HL-60 (cell line): ENCODE results near the gene DEGS2.

ENCODE experiments used
- DNase-seq, 2 experiments: peaks; one replicate each; pipeline ENCODE4 v3.0.0-alpha.2; 2010 to 2020; ENCODE audit warnings: low read depth in 1 of 2, low spot score in 1 of 2
- H3K27ac ChIP-seq: fragments of 250-450 bp; sonication (Bioruptor Pico); replicated peaks from 2 replicates; pipeline ENCODE4 v1.5.1; 2020; ENCODE audit warnings: mild to moderate bottlenecking, moderate library complexity
- H3K27me3 ChIP-seq: fragments of 250-450 bp; sonication (Bioruptor Pico); 2 replicates; pipeline ENCODE4 v1.5.1; 2021; ENCODE audit warnings: mild to moderate bottlenecking, moderate library complexity; ENCODE audit not compliant: insufficient read depth, poor library complexity, severe bottlenecking
- H3K4me3 ChIP-seq: replicated peaks from 2 replicates; pipeline ENCODE4 v1.5.1; 2011; ENCODE audit warnings: mild to moderate bottlenecking, control low read depth, low read length; ENCODE audit not compliant: insufficient read depth
- GABPA ChIP-seq: IDR thresholded peaks from 2 replicates; pipeline ENCODE4 v1.6.1; 2012; ENCODE audit warnings: low read depth
- POLR2AphosphoS5 ChIP-seq: IDR thresholded peaks from 2 replicates; pipeline ENCODE4 v1.6.1; 2012; ENCODE audit warnings: low read depth
- SPI1 ChIP-seq: IDR thresholded peaks from 2 replicates; pipeline ENCODE4 v1.6.1; 2012; ENCODE audit warnings: low read depth, mild to moderate bottlenecking, borderline replicate concordance
- TF ChIP-seq, protein P1 (sequence below): IDR thresholded peaks from 2 replicates; pipeline ENCODE4 v1.6.1; 2012; ENCODE audit warnings: low read depth; ENCODE audit not compliant: insufficient replicate concordance
- TF ChIP-seq, protein P2 (sequence below): IDR thresholded peaks from one replicate; pipeline ENCODE4 v1.5.1; 2011; ENCODE audit warnings: low read length, control low read depth, inconsistent platforms; ENCODE audit not compliant: insufficient read depth

Gene DEGS2

DNA sequence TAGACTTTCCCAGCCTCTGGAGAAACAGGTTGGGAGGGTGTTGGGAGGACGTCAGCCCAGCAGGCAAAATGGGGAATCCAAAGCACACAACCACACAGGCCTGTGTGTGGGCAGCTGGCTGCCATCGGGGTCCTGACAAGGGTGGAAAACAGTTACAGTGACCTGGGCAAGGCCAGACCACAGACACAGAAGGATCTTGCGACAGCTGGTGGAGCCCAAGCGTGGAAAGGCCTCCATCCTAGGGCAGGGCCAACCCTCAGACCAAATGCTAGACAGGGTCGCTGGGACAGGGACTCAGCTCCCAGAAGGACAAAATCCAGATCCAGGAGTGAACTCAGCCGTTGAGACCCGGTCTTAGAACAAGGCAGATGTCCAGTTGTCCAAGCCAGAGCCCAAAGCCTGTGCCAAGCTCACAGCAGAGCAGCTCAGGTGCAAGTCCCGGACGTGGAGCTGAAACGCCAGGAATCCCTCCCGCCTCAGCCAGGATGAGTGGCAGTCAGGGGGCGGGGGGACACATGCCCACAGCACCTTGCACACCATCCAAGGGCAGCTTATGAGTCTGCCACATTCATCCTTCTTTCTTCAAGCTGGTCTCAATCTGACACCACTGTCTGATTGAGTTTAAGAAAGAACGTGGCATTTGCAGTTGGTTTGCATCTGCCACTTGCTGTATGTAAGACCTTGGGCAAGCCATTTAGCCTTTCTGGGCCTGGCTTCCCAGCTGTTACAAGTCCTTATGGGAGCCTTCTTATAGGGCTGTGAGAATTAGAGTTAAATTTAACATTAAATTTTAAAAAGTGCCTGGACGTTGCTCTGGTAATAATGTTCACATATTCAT, 37.6 kb downstream of the DEGS2 start:
- no peak for TF ChIP-seq POLR2AphosphoS5
- TF ChIP-seq GABPA = no peak
- TF ChIP-seq SPI1 = no peak
- Histone ChIP-seq H3K27me3 (no peaks in the 10 kb centered on the region), H3K4me3 (no peak overlapping the region), H3K27ac (no peak overlapping the region)
- no peak for DNase-seq

DNA sequence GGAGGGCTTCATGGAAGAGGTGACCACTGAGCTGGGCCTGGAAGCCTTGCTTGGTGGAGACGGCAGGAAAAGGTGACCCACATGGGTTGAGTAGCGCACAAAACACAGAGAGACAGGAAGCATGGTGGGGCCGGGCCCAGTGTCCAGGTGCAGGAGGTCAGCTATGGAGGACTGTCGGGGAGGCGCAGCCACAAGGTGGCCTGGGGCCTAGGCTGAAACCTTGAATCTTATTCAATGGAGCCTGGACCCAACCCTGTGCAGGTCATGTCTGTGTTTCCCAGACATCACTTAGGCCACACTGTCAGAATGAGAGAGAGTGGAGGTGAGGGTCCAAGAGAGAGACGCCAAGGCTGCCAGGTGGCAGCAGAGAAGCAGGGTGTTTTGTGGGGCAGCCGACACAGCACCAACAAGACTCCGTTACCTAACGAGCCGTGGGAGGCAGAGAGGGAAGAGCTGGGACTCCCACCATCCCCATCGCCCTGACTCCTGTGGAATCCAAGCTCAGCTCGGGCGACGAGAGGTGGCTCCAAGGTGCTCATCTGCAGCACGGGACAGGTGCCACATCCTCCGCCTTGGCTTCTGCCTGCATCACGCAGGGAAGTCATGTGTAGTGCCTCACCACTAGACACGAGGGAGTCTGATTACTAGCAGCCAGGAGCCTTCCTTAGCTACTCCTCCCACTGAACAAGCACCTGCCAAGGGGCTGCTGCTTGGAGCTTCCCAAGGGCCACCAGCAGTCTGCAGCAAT, 38.7 kb downstream of the DEGS2 start:
- H3K27ac ChIP-seq = no peak overlapping the region
- H3K4me3 ChIP-seq = no peak overlapping the region
- DNase-seq = no peak
- no peaks in the 10 kb centered on the region for H3K27me3 ChIP-seq
- TF ChIP-seq POLR2AphosphoS5 = no peak
- no peak for TF ChIP-seq GABPA
- TF ChIP-seq, protein P1, sequence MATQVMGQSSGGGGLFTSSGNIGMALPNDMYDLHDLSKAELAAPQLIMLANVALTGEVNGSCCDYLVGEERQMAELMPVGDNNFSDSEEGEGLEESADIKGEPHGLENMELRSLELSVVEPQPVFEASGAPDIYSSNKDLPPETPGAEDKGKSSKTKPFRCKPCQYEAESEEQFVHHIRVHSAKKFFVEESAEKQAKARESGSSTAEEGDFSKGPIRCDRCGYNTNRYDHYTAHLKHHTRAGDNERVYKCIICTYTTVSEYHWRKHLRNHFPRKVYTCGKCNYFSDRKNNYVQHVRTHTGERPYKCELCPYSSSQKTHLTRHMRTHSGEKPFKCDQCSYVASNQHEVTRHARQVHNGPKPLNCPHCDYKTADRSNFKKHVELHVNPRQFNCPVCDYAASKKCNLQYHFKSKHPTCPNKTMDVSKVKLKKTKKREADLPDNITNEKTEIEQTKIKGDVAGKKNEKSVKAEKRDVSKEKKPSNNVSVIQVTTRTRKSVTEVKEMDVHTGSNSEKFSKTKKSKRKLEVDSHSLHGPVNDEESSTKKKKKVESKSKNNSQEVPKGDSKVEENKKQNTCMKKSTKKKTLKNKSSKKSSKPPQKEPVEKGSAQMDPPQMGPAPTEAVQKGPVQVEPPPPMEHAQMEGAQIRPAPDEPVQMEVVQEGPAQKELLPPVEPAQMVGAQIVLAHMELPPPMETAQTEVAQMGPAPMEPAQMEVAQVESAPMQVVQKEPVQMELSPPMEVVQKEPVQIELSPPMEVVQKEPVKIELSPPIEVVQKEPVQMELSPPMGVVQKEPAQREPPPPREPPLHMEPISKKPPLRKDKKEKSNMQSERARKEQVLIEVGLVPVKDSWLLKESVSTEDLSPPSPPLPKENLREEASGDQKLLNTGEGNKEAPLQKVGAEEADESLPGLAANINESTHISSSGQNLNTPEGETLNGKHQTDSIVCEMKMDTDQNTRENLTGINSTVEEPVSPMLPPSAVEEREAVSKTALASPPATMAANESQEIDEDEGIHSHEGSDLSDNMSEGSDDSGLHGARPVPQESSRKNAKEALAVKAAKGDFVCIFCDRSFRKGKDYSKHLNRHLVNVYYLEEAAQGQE = no peak
- no peak for TF ChIP-seq SPI1
- TF ChIP-seq, protein P2, sequence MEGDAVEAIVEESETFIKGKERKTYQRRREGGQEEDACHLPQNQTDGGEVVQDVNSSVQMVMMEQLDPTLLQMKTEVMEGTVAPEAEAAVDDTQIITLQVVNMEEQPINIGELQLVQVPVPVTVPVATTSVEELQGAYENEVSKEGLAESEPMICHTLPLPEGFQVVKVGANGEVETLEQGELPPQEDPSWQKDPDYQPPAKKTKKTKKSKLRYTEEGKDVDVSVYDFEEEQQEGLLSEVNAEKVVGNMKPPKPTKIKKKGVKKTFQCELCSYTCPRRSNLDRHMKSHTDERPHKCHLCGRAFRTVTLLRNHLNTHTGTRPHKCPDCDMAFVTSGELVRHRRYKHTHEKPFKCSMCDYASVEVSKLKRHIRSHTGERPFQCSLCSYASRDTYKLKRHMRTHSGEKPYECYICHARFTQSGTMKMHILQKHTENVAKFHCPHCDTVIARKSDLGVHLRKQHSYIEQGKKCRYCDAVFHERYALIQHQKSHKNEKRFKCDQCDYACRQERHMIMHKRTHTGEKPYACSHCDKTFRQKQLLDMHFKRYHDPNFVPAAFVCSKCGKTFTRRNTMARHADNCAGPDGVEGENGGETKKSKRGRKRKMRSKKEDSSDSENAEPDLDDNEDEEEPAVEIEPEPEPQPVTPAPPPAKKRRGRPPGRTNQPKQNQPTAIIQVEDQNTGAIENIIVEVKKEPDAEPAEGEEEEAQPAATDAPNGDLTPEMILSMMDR = no peak

DNA sequence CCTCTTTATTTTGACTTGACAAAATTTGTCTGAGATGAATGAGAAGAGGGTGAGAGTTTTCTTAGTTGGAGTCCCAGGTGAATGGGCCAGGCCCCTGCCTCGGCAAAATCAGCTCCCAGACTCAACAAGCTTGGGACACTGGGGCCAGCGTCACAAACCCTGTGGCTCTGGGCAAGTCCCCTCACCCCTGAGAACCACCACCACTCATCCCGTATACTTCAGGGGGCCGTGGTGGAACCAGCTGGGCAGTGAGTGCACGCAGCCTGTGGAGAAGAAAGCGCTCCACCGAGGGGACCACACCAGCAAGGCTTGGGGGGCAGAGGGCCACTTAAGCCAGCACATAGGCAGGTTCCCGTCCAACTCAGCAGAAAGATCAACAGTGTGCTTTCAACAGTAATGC, 40.2 kb downstream of the DEGS2 start:
- Histone ChIP-seq H3K4me3 (no peak overlapping the region), H3K27me3 (no peaks in the 10 kb centered on the region), H3K27ac (no peak overlapping the region)
- TF ChIP-seq, protein P2 = no peak
- TF ChIP-seq POLR2AphosphoS5 (no peak), GABPA (no peak), SPI1 (no peak)
- TF ChIP-seq, protein P1 = no peak
- DNase-seq = no peak

DNA sequence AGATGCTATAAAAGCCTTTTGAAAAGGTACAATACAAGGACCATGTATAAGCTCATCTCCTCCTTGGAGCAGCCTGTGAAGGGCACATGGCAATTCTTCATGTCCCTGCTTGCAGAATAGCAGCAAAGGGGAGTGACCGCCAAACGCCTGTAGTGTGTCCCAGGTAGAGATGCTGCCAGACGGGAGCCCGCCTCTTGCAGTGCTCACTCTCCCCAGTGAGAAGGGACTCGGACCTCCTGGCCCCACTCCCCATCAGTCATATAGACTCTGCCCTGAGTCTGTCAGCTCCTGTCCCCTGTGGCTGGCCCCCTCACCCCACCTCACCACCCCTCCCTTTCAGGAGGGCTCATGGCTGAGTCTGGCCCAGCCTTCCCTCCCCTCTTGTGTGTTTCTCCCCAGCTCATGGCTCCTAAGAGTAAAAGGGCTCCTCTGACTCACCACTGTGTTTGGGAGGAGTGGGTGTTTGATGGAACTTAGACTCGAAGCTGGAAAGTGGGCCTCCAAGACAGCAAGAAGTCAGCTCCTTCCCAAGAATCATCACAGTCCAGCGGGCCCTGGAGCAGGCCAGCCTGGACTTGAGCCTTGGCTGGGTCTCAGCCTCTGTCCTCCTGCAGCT, 40.9 kb downstream of the DEGS2 start:
- no peak for TF ChIP-seq POLR2AphosphoS5
- TF ChIP-seq GABPA = no peak
- no peak for TF ChIP-seq SPI1
- TF ChIP-seq, protein P1 = no peak
- Histone ChIP-seq H3K27me3 (no peaks in the 10 kb centered on the region), H3K4me3 (no peak overlapping the region), H3K27ac (no peak overlapping the region)
- DNase-seq = no peak
